RWPE1 (cell line): ENCODE measurements around the gene C19orf47.

Experiments used
- CTCF ChIA-PET: fragments of 350-600 bp; sonication (Branson Sonifier 250); formaldehyde crosslinking; extraction: SDS; loops from one replicate; lab custom pipeline; 2021; lab: Yijun Ruan, JAX
- POLR2A ChIA-PET: fragments of 400-600 bp; formaldehyde crosslinking; extraction: SDS; loops from one replicate; lab custom pipeline; 2020; ENCODE audit warnings: antibody characterized with exemption; ENCODE audit not compliant: low non-redundant PET; lab: Yijun Ruan, JAX
- DNase-seq: peaks from one replicate; pipeline ENCODE4 v3.0.0; 2012; ENCODE audit warnings: low spot score
- H3K27ac ChIP-seq: fragments of 450-650 bp; 2 replicates; pipeline ENCODE4 v1.5.1; 2017
- TF ChIP-seq, protein P1 (sequence below): fragments of 450-650 bp; conservative IDR thresholded peaks from 2 replicates; pipeline ENCODE4 v1.5.1; 2017; ENCODE audit warnings: low read depth, mild to moderate bottlenecking

C19orf47 gene

GRCh38 chr19:40279120-40279551, 69.1 kb downstream of the C19orf47 start:
- H3K27ac ChIP-seq = peak overlapping the region; percentile 21; the same call in 1 of the 2 replicates
- ChIA-PET POLR2A (no interaction called here), CTCF (interaction anchor here (1.3 kb wide), 1 partner anchor 105 kb away, joined by 5 read pairs; no protein-coding TSS in a partner anchor)
- TF ChIP-seq, protein P1, sequence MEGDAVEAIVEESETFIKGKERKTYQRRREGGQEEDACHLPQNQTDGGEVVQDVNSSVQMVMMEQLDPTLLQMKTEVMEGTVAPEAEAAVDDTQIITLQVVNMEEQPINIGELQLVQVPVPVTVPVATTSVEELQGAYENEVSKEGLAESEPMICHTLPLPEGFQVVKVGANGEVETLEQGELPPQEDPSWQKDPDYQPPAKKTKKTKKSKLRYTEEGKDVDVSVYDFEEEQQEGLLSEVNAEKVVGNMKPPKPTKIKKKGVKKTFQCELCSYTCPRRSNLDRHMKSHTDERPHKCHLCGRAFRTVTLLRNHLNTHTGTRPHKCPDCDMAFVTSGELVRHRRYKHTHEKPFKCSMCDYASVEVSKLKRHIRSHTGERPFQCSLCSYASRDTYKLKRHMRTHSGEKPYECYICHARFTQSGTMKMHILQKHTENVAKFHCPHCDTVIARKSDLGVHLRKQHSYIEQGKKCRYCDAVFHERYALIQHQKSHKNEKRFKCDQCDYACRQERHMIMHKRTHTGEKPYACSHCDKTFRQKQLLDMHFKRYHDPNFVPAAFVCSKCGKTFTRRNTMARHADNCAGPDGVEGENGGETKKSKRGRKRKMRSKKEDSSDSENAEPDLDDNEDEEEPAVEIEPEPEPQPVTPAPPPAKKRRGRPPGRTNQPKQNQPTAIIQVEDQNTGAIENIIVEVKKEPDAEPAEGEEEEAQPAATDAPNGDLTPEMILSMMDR = no peak
- DNase-seq = no peak

GRCh38 chr19:40278361-40279035, 69.7 kb downstream of the C19orf47 start:
- no peak for DNase-seq
- CTCF ChIA-PET = interaction anchor here (0.5 to 1.3 kb wide), 3 partner anchors 105 to 1459 kb away, joined by 3 to 10 read pairs (median 5); no protein-coding TSS in a partner anchor
- POLR2A ChIA-PET = no interaction called here
- H3K27ac ChIP-seq = peak overlapping the region; percentile 36; the same call in 1 of the 2 replicates
- TF ChIP-seq, protein P1 = no peak

DNA sequence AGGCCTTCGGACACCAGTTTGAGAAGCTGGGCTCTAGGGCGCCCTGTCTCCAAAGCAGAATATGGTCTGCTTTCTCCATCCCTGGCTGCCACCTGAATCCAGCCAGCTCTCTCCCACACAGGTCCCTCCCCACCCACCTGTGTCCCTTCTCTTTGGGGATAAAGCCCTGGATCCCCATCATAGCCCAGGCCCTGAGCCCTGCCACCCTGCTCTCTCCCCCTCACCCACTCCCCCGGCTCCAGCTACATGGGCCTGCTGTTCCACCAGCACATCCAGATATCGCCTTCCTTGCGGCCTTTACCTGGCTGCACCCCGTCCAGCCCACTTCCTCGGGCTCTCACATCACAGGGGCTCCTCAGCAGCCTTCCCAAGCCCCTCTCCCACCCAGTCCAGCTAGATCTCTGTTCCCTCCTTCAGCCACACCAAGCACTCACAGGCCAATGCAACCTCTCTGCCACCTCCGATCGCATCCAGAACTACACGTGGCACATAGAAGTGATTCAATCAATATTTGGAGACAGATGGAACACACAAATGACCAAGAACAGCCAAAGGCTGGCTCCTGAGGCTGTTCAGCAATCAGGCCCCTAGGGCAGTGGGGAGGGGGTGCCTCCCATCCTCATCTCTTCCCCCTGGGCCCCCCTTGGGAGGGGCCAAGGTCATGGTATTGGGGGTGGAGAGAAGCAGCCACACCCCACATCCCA, 70.7 kb downstream of the C19orf47 start:
- ChIA-PET CTCF (interaction anchor here (0.6 to 1.3 kb wide), 2 partner anchors 106 to 449 kb away, joined by 5 to 6 read pairs; no protein-coding TSS in a partner anchor), POLR2A (no interaction called here)
- H3K27ac ChIP-seq = peak overlapping the region; percentile 36
- TF ChIP-seq, protein P1 = no peak
- no peak for DNase-seq

GRCh38 chr19:40274585-40275544, 73.3 kb downstream of the C19orf47 start:
- peak overlapping the region; percentile 32 for H3K27ac ChIP-seq
- CTCF ChIA-PET = no interaction called here
- TF ChIP-seq, protein P1 = no peak
- POLR2A ChIA-PET = no interaction called here
- no peak for DNase-seq

DNA sequence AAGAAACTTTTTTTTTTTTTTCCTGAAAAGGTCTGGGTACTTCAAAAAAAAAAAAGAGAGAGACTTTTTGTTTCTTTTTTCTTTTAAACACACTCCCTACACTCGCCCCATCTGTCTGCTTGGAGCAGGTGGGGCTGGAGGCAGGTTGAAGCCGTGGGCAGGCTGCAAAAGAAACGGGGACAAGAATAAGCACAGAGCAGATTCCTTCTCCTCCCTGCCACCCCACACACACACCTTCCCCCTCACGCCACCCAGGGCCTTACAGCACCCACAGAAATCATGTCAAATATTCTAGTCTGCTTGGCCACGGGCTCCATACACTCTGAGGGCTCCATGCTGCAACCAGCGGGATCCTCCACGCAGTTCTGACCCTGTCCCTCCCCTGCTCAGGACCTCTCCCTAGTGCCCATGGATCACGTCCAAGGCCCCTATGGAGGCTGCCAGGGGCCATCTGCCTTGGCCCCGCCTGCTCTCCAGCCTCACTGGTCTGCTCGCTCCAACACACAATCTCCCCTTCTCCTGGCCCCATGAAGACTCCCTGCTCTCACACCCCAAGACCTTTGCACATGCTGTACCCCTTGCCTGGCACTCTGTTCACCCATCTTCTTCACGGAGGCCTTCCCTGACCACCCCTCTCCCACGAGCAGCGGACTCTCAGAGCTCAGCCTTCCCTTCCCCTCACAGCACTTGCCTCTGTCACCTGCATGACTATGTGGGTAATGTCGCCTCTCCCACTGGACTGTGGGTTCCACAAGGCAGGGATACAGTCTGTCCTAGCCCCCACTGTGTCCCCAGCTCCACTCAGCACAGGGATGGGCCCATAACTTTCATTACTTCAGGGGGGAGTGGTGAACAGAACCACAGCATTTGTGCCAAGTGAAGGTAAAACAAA, 74.5 kb downstream of the C19orf47 start:
- ChIA-PET CTCF (interaction anchor here (0.5 to 0.7 kb wide), 2 partner anchors 10 to 325 kb away, joined by 3 read pairs; no protein-coding TSS in a partner anchor), POLR2A (no interaction called here)
- DNase-seq = no peak
- TF ChIP-seq, protein P1 = no peak
- H3K27ac ChIP-seq = peak overlapping the region; percentile 32
